GM23338 (cell line): ENCODE results near the gene CSNK1G1. TPM values are rescaled to one million over a fixed set of nuclear protein-coding genes. Genes with fewer than 3 reads are reported as not detected.

Experiments
- ATAC-seq: fragments of 200-7000 bp; cut with Tn5 transposase; 3 replicates; pipeline ENCODE4 v1.9.1; 2020
- DNase-seq: peaks from one replicate; pipeline ENCODE4 v3.0.0-alpha.2; 2015; ENCODE audit warnings: low spot score
- H2AFZ ChIP-seq: fragments of 200-600 bp; sonication (generic); 2 replicates; pipeline ENCODE4 v1.8.0; 2016; ENCODE audit warnings: antibody characterized with exemption, mild to moderate bottlenecking, moderate library complexity
- H3F3A ChIP-seq: fragments of 200-600 bp; sonication (generic); replicated peaks from 2 replicates; pipeline ENCODE4 v1.8.0; 2017; ENCODE audit warnings: antibody characterized with exemption, mixed run types, low read depth
- H3K27ac ChIP-seq: fragments of 200-600 bp; sonication (generic); 2 replicates; pipeline ENCODE4 v1.6.1; 2016; ENCODE audit warnings: low read depth
- H3K27me3 ChIP-seq: fragments of 200-600 bp; sonication (generic); 2 replicates; pipeline ENCODE4 v1.8.0; 2016; ENCODE audit warnings: mild to moderate bottlenecking, mixed run types, moderate library complexity; ENCODE audit not compliant: insufficient read depth
- H3K36me3 ChIP-seq: fragments of 200-600 bp; sonication (generic); 2 replicates; pipeline ENCODE4 v1.8.0; 2016; ENCODE audit warnings: mild to moderate bottlenecking; ENCODE audit not compliant: insufficient read depth
- H3K4me1 ChIP-seq: fragments of 200-600 bp; sonication (generic); 2 replicates; pipeline ENCODE4 v1.8.0; 2016; ENCODE audit warnings: mild to moderate bottlenecking, moderate library complexity; ENCODE audit not compliant: insufficient read depth
- H3K4me2 ChIP-seq: fragments of 200-600 bp; sonication (generic); 2 replicates; pipeline ENCODE4 v1.7.1; 2017; ENCODE audit warnings: mixed run types
- H3K4me3 ChIP-seq: fragments of 200-600 bp; sonication (generic); 2 replicates; pipeline ENCODE4 v1.6.1; 2016; ENCODE audit warnings: mixed run types
- H3K79me2 ChIP-seq: fragments of 200-600 bp; sonication (generic); replicated peaks from 2 replicates; pipeline ENCODE4 v1.8.0; 2017; ENCODE audit warnings: mild to moderate bottlenecking; ENCODE audit not compliant: insufficient read depth
- H3K9me2 ChIP-seq: fragments of 200-600 bp; sonication (generic); 2 replicates; pipeline ENCODE4 v1.8.0; 2017; ENCODE audit not compliant: insufficient read depth
- H4K20me1 ChIP-seq: fragments of 200-600 bp; sonication (generic); replicated peaks from 2 replicates; pipeline ENCODE4 v1.8.0; 2017; ENCODE audit warnings: mild to moderate bottlenecking; ENCODE audit not compliant: insufficient read depth
- H3K27ac Mint-ChIP-seq: 2 replicates; pipeline ENCODE4 v1.8.0; 2020; ENCODE audit warnings: inconsistent platforms, mild to moderate bottlenecking, moderate library complexity, mixed read lengths
- H3K27me3 Mint-ChIP-seq: 3 replicates; pipeline ENCODE4 v1.8.0; 2022; ENCODE audit warnings: low read depth, mild to moderate bottlenecking, moderate library complexity, mixed read lengths, inconsistent platforms; ENCODE audit not compliant: insufficient read depth, poor library complexity
- H3K36me3 Mint-ChIP-seq: 3 replicates; pipeline ENCODE4 v1.8.0; 2021; ENCODE audit warnings: low read depth, mild to moderate bottlenecking, inconsistent platforms, moderate library complexity, mixed read lengths
- H3K4me1 Mint-ChIP-seq: 3 replicates; pipeline ENCODE4 v1.8.0; 2020; ENCODE audit warnings: mild to moderate bottlenecking, inconsistent platforms, mixed read lengths
- H3K4me3 Mint-ChIP-seq: 3 replicates; pipeline ENCODE4 v1.8.0; 2021; ENCODE audit warnings: moderate library complexity, mild to moderate bottlenecking, inconsistent platforms, mixed read lengths
- H3K9me3 Mint-ChIP-seq: 3 replicates; pipeline ENCODE4 v1.8.0; 2020; ENCODE audit warnings: moderate library complexity, mild to moderate bottlenecking, inconsistent platforms, mixed read lengths
- CREB1 ChIP-seq: fragments of 250-450 bp; sonication (Bioruptor Pico); IDR thresholded peaks from 2 replicates; pipeline ENCODE4 v1.5.0; 2020; ENCODE audit warnings: low read depth, mild to moderate bottlenecking, moderate library complexity
- CTCF ChIP-seq, 2 experiments: fragments of 200-600 bp in 1 of 2; sonication (generic) in 1 of 2; conservative IDR thresholded peaks; 2 replicates each; pipeline versions ENCODE4 v1.5.1 to v1.6.1; 2016 to 2017; ENCODE audit warnings: antibody characterized with exemption in 2 of 2, low read depth in 2 of 2, mild to moderate bottlenecking in 2 of 2, moderate library complexity in 1 of 2
- ETS1 ChIP-seq: IDR thresholded peaks from 2 replicates; pipeline ENCODE4 v1.6.1; 2016; ENCODE audit warnings: antibody characterized with exemption
- EZH2 ChIP-seq: fragments of 200-600 bp; sonication (generic); IDR thresholded peaks from one replicate; pipeline ENCODE4 v1.8.0; 2017; ENCODE audit warnings: antibody characterized with exemption, mild to moderate bottlenecking, low read depth; ENCODE audit not compliant: unreplicated experiment
- EZH2phosphoT487 ChIP-seq: fragments of 200-600 bp; sonication (generic); IDR thresholded peaks from one replicate; pipeline ENCODE4 v1.8.1; 2018; ENCODE audit warnings: antibody characterized with exemption; ENCODE audit not compliant: unreplicated experiment
- JUNB ChIP-seq: IDR thresholded peaks from one replicate; pipeline ENCODE4 v1.6.1; 2016; ENCODE audit warnings: antibody characterized with exemption; ENCODE audit not compliant: unreplicated experiment
- NANOG ChIP-seq: IDR thresholded peaks from 2 replicates; pipeline ENCODE4 v1.6.1; 2016; ENCODE audit warnings: antibody characterized with exemption, borderline replicate concordance
- POLR2AphosphoS5 ChIP-seq: IDR thresholded peaks from 2 replicates; pipeline ENCODE4 v1.6.1; 2016; ENCODE audit warnings: antibody characterized with exemption, low read depth
- REST ChIP-seq: IDR thresholded peaks from one replicate; pipeline ENCODE4 v1.6.1; 2018; ENCODE audit warnings: antibody characterized with exemption; ENCODE audit not compliant: unreplicated experiment
- STAT1 ChIP-seq: IDR thresholded peaks from one replicate; pipeline ENCODE4 v1.6.1; 2016; ENCODE audit warnings: antibody characterized with exemption; ENCODE audit not compliant: unreplicated experiment
- ZNF114 ChIP-seq: fragments of 250-450 bp; sonication (Bioruptor Pico); IDR thresholded peaks from 2 replicates; pipeline ENCODE4 v1.5.0; 2020; ENCODE audit warnings: mild to moderate bottlenecking, moderate library complexity
- ZNF331 ChIP-seq: fragments of 250-450 bp; sonication (Bioruptor Pico); IDR thresholded peaks from 2 replicates; pipeline ENCODE4 v1.5.0; 2020; ENCODE audit warnings: low read depth, mild to moderate bottlenecking, moderate library complexity
- ZNF462 ChIP-seq: fragments of 250-450 bp; sonication (Bioruptor Pico); IDR thresholded peaks from 2 replicates; pipeline ENCODE4 v1.5.0; 2020; ENCODE audit warnings: mild to moderate bottlenecking, moderate library complexity
- polyA plus RNA-seq: library from polyadenylated mRNA; unstranded; fragments of >200 nt; fragmentation: Nextera tagmentation; extraction: Ambion mirVana; gene quantifications from 2 replicates; pipeline ENCODE4 v1.2.1, GENCODE V29; 2016
- total RNA-seq: library from RNA; depleted of rRNA; stranded (reverse); fragments of >200 nt; shearing (Covaris generic); gene quantifications from 2 replicates; pipeline ENCODE4 v1.2.3, GENCODE V29; 2014

Gene CSNK1G1
- total and polyA plus RNA-seq, 2 experiments from 2014 or later: 9.3 to 13.4 TPM

- Histone ChIP-seq H3K9me2 (no peaks in the 10 kb centered on the region), H3K36me3 (no peaks in the 10 kb centered on the region), H2AFZ (0 out of 2 replicates have a peak overlapping the region, but pooled peaks have one; percentile 25), H4K20me1 (no peaks in the 10 kb centered on the region; the same call in 1 of the 2 replicates), H3K27ac (peak overlapping the region; percentile 90), H3K4me1 (peaks cover 8% of the 10 kb centered on the region), H3K27me3 (no peaks in the 10 kb centered on the region), H3K79me2 (peaks cover 54% of the 10 kb centered on the region), H3K4me2 (peak overlapping the region; percentile 95), H3F3A (peaks cover 7% of the 10 kb centered on the region; the same call in 1 of the 2 replicates), H3K4me3 (peak overlapping the region; percentile 80)
- Mint-ChIP-seq H3K27ac (peak overlapping the region; percentile 97), H3K4me1 (peaks cover 10% of the 10 kb centered on the region), H3K9me3 (no peaks in the 10 kb centered on the region), H3K36me3 (no peaks in the 10 kb centered on the region; the same call in 1 of the 3 replicates), H3K27me3 (peaks cover 5% of the 10 kb centered on the region), H3K4me3 (peak overlapping the region; percentile 82)
- no peak for DNase-seq
- no peak for ATAC-seq
- TF ChIP-seq EZH2phosphoT487 (no peak), ZNF462 (no peak), ZNF331 (CRISPR knock-in tag) (no peak), CREB1 (CRISPR knock-in tag) (no peak), REST (no peak), JUNB (no peak), STAT1 (no peak), POLR2AphosphoS5 (no peak), NANOG (no peak), EZH2 (no peak), ZNF114 (no peak), CTCF (conservative IDR thresholded peaks at IDR 0.05; ENCODE audit: low read depth in 2 of 2) (no peak), ETS1 (no peak)
Measured at GRCh38 chr15:64354688-64355344, 1.2 kb downstream of the CSNK1G1 start.
